ENCODE measurements around the gene PLEKHG7.

GRCh38 chr12:92665496-92665895, 37.3 kb upstream of the PLEKHG7 start:
- TF ChIP-seq YY1 (IDR thresholded peaks at IDR 0.05; ENCODE audit: extremely low read depth, insufficient replicate concordance, low read depth, low read length): no peak
- TF ChIP-seq EZH2 (IDR thresholded peaks at IDR 0.05): no peak

Measured in HCT116 (cell line).